ENCODE measurements around the gene PDC.

DNA sequence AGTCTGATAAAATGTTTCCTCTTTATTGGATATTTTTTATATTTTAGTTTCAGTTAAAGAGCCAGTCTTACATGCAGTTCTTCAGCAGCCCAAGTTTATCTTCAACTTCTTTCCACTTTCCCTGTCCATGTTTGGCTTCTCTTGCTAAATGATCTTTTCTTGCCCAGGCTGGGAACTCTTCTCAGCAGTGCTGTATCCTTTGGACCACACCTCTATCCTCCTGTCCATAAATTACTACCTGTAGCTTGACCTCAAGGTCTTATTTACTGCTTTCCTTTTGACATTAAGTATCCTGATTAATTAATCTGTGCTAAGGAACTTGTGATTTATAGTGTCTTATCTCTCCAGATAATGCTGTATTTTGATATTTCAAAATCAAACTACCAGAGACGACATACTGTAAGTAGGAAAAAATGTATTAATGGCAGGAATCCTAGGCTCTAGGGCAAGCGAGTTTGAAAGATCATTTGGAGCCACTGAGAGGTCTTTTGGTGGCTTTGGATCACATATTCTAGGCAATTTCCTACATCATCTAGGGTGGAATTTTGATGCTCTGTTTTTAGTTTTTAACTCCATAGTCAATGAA lies 20.5 kb upstream of the PDC start:
- TF ChIP-seq, protein P1, sequence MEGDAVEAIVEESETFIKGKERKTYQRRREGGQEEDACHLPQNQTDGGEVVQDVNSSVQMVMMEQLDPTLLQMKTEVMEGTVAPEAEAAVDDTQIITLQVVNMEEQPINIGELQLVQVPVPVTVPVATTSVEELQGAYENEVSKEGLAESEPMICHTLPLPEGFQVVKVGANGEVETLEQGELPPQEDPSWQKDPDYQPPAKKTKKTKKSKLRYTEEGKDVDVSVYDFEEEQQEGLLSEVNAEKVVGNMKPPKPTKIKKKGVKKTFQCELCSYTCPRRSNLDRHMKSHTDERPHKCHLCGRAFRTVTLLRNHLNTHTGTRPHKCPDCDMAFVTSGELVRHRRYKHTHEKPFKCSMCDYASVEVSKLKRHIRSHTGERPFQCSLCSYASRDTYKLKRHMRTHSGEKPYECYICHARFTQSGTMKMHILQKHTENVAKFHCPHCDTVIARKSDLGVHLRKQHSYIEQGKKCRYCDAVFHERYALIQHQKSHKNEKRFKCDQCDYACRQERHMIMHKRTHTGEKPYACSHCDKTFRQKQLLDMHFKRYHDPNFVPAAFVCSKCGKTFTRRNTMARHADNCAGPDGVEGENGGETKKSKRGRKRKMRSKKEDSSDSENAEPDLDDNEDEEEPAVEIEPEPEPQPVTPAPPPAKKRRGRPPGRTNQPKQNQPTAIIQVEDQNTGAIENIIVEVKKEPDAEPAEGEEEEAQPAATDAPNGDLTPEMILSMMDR (IDR thresholded peaks at IDR 0.05): no peak
- TF ChIP-seq POLR2A (IDR thresholded peaks at IDR 0.05) (no peak), POLR2AphosphoS5 (IDR thresholded peaks at IDR 0.05) (no peak), EP300 (IDR thresholded peaks at IDR 0.05) (no peak)

Measured in stomach (tissue), 4 donors.